GM19099 (cell line): ENCODE results near the gene EEF2KMT.

Source experiments
- POLR2A ChIP-seq: IDR thresholded peaks from 3 replicates; pipeline ENCODE4 v1.6.1; 2011; ENCODE audit warnings: low read depth; ENCODE audit not compliant: insufficient read length; ENCODE audit errors: extremely low read depth

Gene EEF2KMT

GRCh38 chr16:5041600-5042133 is 55.9 kb downstream of the EEF2KMT start:
- TF ChIP-seq POLR2A = no peak

- no peak for TF ChIP-seq POLR2A
These were observed 57.1 kb downstream of the EEF2KMT start for GRCh38 chr16:5040451-5040850.

- TF ChIP-seq POLR2A = no peak
These were observed 61.1 kb downstream of the EEF2KMT start for GRCh38 chr16:5036228-5037156.

- no peak for TF ChIP-seq POLR2A
These were observed 61.7 kb downstream of the EEF2KMT start for GRCh38 chr16:5035909-5036227.
